HG03097 (cell line): ENCODE results near the gene ZNRF3.

Experiments
- ATAC-seq: cut with Tn5 transposase; IDR thresholded peaks from one replicate; pipeline ENCODE4 v1.9.1; 2021; ENCODE audit not compliant: unreplicated experiment, low FRiP score

ZNRF3 gene

DNA sequence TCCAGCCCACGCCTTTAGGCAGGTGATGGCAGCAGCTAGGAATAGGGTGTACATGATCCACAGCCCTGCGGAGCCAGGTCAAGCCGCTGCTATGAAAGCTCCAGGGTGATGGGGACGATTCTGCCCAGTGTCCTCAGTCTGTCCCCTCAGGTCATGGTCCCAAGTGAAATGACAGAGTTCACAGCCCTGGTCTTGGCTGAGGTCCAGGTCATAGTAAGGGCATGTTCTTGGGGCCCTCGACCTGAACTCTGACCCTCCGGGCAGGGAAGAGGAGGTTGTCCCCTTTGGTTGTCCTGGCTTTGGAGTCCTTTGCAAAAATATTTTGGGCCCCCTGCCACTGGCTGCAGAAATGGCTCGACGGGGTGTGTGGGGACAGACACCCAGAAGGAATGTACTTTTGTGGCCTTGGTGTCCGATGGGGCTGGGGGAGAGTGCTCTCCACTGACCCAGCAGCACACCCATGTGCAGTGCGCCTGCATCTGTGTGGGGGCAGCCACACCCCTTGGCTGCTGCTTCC is 170.9 kb downstream of the ZNRF3 start:
- no peak for ATAC-seq

DNA sequence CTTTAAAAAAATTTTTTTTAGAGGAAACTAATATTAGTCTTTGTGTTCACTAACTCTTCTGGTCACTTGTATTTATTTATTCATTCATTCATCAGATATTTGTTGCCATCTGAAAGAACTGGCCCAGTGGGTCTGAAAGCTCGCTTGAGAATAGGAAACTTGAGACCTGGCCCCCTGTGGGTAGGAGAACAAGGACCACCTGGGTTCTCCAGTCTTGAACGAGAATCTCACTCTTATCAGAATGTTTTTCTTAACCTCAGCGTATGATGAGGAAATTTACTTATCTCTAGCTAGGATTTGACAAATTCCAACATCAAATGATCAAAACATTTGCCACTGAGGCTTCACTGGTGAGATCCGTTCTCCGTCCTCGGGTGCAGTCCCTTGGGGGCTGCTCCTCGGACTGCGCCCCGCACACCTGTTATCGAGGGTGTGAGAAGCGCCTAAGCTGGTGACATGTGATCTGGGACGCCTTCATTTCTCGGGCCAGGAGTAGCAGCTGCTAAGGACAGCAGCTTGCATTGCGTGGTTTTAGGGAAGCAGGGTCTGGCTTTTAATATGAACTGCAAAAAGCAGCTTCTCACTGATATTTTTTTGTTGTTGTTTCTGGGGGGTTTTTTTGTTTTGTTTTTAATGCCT is 171.9 kb downstream of the ZNRF3 start:
- no peak for ATAC-seq

DNA sequence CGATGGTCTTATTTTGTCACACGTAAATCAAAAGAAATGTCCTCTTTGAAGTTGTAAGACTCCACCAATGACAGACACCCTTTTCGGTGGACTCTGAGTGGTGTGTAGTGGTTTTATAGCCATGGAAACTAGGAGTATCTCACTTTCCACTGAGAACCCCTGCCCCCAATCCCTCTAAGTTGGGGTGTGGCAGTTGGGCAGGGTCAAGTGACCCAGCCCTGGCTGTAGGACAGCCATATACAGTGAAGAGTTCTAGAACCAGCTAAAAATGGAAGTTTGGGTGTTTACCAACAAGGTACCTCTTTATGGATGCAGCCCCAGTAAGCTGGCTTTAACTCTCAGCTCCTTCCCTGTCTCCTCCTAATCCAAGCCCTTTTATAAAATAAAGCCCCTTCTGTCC is 173.1 kb downstream of the ZNRF3 start:
- ATAC-seq: no peak

DNA sequence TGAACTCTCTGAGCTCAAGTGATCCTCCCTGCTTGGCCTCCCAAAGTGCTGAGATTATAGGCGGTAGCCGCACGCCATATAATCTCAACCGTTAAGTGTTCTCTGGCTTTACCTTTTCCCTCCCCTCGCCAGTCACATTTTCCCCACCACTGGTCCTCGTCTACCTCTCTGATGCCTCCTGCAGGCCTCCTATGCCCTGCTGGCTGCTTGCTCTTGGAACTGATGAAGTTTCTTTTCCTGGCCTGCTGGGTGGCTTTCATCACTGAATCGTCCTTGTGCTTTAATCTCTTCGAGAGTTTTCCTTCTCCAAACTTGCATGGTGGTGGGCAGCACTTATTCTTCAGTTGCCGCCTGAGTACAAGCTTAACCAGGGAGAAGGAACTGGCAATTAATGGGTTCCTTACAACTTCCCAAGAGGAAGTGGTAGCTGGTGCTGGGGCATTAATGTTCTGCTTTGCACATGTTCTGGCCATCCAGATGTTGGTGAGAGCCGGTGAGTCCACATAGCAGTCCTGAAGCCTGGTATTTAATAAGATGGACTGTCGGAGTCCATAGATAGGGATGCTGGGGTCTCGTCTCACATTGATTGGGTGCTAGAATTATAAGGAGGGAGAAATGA is 177.0 kb downstream of the ZNRF3 start:
- no peak for ATAC-seq

- ATAC-seq: no peak
These were observed 177.6 kb downstream of the ZNRF3 start for GRCh38 chr22:29060931-29061330.

GRCh38 chr22:29061773-29062172 is 178.4 kb downstream of the ZNRF3 start, which contains the start of gene C22orf31:
C22orf31 (minus strand) TSS chr22:29061831; CDS start chr22:29061792, 39 bp downstream.
- no peak for ATAC-seq

- ATAC-seq: no peak
These were observed 179.0 kb downstream of the ZNRF3 start for GRCh38 chr22:29062286-29062821.

- ATAC-seq: no peak
These were observed 182.3 kb downstream of the ZNRF3 start for GRCh38 chr22:29065468-29066190.

DNA sequence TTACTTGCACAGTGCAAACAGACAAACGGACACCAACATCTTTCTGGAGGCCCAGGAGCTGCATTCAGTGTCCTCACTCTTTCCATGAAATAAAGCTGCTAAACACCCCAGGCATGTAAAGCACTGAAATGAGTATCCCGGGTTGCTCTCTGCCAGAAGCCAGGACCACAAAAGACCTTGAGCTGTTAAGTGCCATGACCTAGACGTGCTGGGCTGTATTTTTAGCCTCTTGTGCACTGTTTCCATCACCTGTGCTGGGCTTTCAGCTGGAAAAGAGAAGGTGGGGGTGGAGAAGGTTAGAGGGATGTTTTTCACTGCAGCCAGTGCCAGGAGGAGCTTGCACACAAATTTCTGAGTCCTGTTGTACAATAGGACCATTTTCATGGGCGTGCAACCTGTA is 186.1 kb downstream of the ZNRF3 start:
- ATAC-seq: no peak

DNA sequence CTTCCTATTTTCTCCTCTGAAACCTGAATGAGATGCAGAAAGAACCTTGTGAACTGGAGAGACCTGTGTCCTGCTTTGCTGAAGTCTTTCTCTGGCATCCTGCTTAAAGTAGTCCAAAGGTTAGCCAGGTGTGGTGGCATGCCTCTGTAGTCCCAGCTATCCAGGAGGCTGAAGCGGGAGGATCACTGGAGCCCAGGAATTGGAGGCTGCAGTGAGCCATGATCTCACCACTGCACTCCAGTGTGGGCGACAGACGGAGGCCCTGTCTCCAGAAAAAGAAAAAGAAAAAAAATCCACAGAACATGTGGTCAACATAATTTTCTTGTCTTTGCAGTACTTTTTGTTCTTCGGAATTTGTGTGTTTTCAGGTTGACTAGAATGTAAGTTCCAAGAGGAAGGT is 187.1 kb downstream of the ZNRF3 start:
- no peak for ATAC-seq

DNA sequence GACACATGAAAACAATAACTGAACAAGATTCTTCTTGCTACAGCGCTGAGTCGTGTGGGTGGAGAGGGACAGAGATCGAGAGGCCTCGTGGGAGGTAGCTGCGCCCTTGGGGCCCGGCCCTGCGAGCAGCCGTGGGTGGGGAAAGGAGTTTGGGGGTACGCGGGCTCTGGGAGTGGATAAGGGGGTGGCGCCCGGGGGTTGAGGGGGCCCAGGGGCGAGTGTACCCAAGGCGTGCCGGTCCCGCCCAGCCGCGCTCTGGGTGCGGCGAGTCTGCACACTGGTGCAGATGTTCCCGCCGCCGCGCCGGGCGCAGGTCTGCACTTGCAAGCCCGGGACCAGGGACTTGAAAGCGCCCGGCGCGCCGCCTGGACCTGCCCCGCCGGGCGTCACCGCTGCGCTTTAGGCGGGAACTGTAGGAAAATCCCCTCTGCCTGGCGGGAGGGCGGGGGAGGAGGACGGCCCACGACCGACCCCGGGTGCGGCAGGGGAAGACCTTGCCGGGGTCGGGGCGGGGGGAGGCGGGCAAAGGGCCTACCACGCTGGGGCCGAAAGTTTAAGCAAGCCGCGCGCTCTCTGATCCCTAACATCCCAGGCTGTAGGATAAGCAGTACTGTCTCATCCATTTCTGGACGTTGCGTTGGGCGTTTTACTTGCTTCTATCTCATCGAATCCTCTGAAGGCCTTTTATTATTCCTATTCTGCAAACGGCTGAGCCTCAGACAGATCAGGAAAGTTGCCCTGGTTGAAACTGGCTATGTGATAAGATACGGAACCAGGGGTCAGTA is 188.1 kb downstream of the ZNRF3 start:
- ATAC-seq: no peak

- ATAC-seq: peak; percentile 85
These were observed 189.0 kb downstream of the ZNRF3 start for GRCh38 chr22:29072193-29072978.

DNA sequence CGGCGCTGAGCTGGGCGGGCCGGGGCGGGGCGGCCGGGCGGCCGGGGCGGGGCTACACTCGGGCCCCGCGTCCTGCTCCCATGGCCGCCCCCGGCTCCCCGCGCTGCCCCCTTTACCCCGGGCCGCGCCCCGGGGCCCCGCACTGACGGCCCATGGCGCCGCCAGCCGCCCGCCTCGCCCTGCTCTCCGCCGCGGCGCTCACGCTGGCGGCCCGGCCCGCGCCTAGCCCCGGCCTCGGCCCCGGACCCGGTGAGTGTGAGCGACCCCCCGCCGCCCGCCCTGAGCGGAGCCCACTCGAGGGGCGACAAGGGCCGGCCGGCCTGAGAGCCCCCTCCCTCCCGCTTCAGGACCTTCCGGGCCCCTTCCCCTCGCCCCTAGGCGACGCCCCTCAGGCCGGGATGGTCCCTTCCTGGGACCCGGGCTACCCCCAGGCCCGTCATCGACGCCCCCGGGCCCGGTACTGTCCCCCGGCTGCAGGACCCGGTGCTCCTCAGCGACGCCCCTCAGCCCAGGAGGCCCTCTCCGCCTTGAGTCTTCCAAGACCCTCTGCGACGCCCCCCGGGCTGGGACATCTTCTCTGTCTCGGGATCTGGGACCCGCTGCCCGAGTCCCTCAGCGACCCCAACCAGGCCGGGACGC is 189.7 kb downstream of the ZNRF3 start, which contains the start of gene KREMEN1:
TSS of gene KREMEN1 (plus strand) at position 57 of the 639 bp plus-strand sequence. CDS start at position 153, 96 bp downstream.
- ATAC-seq: no peak

- no peak for ATAC-seq
These were observed 190.4 kb downstream of the ZNRF3 start for GRCh38 chr22:29073618-29074275.

DNA sequence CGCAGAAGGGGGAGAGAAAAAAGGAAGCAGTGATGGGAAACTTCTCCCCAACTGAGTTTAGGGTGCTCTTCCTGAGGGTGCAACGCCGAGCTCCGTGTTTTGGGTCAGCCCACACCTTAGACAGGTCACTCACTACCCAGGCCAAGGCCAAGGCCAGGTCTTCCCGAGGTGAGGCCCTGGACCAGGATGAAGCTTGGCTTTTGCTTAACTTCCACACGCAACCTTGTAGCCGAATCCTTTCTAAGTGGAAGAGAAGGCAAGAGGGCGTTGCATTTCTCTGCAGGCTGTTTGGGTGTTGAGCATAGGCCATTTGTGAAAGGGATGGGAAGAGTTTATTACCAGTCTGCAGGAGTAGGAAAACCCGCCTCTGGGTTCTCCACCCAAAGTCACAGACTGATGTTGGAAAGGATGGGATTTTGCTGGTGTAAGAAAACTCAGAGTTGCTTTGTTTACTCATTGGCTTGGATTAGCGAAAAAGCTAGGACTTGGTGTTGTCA is 191.0 kb downstream of the ZNRF3 start:
- ATAC-seq: no peak

- ATAC-seq: no peak
These were observed 194.9 kb downstream of the ZNRF3 start for GRCh38 chr22:29078036-29078868.

DNA sequence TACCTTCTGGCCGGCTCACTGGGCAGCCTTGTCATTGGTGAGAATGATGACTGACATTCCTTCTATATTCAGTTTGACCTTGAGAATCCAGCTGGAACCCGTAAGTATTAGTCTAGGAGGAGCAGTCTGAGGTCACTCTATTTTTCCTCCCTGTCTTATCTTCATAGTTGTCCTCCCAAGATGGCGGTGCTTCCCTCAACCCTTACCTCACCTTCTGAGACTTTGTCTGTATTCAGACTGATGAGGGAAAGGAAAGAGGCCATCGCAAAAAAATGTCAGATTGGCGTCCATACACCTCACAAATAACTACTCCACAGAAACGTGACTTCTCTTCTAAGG is 195.5 kb downstream of the ZNRF3 start:
- ATAC-seq: no peak
